GM18861 (cell line): ENCODE measurements around the gene SRGAP3.

Source experiments
- ATAC-seq: cut with Tn5 transposase; IDR thresholded peaks from one replicate; pipeline ENCODE4 v1.9.1; 2021; ENCODE audit not compliant: unreplicated experiment

Gene SRGAP3

GRCh38 chr3:8945890-8946600, 303.4 kb downstream of the SRGAP3 start:
- ATAC-seq: no peak

GRCh38 chr3:8942746-8943488, 306.5 kb downstream of the SRGAP3 start:
- ATAC-seq: no peak

GRCh38 chr3:8942115-8942514, 307.3 kb downstream of the SRGAP3 start:
- no peak for ATAC-seq

- ATAC-seq: no peak
These were observed 311.4 kb downstream of the SRGAP3 start for GRCh38 chr3:8938021-8938420.

GRCh38 chr3:8937064-8938020, 312.1 kb downstream of the SRGAP3 start:
- ATAC-seq: no peak

- ATAC-seq: no peak
These were observed 316.9 kb downstream of the SRGAP3 start for GRCh38 chr3:8932507-8932906.

GRCh38 chr3:8931342-8931741, 318.1 kb downstream of the SRGAP3 start:
- no peak for ATAC-seq
